Activated T-cell treated with anti-CD3 and anti-CD28 coated beads for 48 hours (primary cell): ENCODE results near the gene RPL18A.

Experiments used
- DNase-seq: peaks from one replicate; pipeline ENCODE4 v3.0.0-alpha.2; 2020; ENCODE audit warnings: low read depth

RPL18A gene

DNA sequence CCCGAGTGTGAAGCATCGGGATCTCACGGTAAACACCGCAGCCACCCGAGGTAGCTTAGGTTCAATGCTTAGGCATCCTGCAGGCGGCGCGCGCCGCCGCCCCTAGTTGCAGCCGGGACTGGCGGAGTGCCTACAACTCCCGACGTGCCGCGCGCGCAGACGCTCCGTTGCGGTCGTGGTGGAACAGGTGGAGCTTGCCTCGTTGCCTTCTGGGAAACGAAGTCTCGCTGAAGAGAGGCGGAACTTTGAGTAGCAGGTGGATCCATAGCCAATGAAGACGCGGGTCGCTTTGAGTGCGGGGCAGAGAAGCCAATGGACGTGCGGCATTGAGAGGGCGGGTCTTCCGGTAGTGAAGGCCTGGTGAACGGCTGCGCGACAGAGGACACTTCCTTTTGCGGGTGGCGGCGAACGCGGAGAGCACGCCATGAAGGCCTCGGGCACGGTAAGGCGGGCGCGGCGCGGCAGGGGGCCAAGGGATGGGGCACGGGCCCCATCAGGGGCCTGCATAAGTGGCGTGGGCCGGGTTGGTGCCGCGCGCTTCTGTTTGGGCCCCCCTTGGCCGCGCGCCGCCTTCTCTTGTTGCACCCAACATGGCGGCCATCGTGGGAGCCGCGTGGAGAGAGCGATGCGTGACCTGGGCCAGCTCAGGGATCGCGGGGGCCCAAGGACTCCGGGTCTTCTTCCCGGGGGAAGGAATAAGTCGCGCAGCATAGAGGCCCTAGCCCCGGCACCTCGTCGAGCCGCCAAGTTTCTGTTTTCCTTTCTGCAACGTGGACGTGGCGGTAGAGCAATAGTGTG is at the start of gene RPL18A:
Gene RPL18A, plus strand, starts transcription at position 378 of the 798 bp plus-strand sequence. Its CDS starts 47 bp downstream, at position 425.
- peak; percentile 98 for DNase-seq

GRCh38 chr19:17811103-17811502 is 48.6 kb upstream of the RPL18A start:
- no peak for DNase-seq

DNA sequence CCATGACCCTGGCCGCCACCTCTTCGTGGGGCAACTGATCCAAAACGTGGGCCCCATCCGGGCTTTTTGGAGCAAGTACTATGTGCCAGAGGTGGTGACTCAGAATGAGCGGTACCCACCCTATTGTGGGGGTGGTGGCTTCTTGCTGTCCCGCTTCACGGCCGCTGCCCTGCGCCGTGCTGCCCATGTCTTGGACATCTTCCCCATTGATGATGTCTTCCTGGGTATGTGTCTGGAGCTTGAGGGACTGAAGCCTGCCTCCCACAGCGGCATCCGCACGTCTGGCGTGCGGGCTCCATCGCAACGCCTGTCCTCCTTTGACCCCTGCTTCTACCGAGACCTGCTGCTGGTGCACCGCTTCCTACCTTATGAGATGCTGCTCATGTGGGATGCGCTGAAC is 48.0 kb upstream of the RPL18A start:
- DNase-seq, result no peak

DNA sequence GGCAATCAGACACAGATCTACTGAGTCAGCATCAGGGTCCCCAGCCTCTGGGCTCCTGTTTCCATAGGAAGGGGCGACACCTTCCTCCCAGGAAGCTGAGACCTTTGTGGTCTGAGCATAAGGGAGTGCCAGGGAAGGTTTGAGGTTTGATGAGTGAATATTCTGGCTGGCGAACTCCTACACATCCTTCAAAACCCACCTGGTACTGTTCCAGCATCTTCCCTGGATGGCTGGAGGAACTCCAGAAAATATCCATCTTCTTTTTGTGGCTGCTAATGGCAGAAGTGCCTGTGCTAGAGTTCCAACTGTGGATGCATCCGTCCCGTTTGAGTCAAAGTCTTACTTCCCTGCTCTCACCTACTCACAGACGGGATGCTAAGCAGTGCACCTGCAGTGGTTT is 47.6 kb upstream of the RPL18A start:
- DNase-seq, result no peak

GRCh38 chr19:17817668-17818363 is 41.9 kb upstream of the RPL18A start:
- no peak for DNase-seq

DNA sequence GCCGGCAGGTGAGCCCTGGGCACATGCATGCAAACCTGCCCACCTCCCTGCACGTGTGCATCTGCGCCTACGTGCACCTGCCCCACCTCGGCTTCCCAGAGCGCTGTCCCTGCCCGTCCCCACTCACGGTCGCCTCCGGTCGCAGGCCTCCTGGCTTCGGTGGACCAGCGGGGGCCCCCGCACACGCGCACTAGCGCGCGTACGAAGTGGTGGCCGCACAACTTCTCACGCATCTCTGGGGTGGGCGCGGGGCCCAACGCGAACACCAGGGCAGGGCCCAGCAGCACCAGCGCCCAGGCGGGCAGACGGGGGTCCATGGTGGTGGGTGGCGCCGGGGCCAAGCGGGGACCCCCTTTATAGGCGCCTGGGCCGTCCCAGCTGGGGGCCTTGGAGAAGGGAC is 38.5 kb upstream of the RPL18A start, which contains the start of gene INSL3:
Gene INSL3, minus strand, starts transcription at position 330 of the 400 bp plus-strand sequence. Its CDS starts 13 bp downstream, at position 317.
- no peak for DNase-seq

DNA sequence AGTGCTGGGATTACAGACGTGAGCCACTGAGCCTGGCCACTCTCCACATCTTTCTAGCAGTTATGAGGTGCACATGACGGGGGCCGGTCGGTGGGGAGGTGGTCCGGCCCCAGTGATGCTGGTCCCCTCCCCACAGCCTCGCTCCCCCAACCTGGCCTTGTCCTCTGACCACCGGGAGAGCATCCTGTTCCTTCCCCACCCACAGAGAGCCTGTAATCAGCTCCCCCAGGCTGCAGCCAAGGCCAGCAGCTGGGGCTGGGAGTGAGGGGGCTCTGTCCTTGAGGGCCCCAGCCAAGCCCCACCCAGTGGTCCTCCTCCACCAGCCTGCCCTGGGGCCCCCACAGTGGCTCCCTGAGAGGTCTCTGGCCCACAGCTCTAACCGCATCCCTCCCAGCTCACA is 35.4 kb upstream of the RPL18A start:
- DNase-seq, result no peak

- no peak for DNase-seq
Observed at GRCh38 chr19:17826508-17827056, 33.1 kb upstream of the RPL18A start.

DNA sequence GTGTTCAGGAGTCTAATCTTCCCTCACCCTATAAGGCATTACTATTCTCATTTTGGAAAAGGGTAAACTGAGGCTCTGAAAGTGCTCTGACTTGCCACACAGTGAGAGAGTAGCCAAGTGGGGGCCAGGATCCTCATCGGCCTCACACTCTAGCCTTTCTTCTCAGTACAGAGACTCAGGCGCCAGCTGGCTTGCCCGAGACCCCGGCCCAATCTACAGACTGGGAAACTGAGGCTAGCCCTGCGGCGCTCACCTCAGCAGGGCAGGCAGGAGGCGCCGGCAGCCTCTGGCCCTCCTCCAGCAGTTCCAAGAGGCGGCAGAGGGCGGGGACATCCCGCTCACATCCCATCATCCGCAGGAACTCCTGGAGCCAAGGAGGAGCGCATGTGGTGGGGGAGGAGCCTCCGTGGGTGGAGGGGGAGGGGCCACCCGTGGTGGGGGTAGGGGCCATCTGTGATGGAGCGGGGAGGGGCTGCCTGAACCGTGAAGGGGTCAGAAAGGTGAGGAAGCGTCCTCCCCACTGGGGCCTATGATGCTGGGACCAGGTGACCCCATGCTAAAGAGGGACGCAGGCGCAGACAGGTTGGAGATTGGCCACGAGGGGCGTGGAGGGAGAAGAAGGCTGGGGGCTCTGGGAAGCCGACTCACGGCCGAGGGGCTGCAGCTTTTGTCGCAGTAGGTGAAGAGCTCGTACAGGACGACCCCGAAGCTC is 29.7 kb upstream of the RPL18A start:
- no peak for DNase-seq

GRCh38 chr19:17830567-17831418 is 28.9 kb upstream of the RPL18A start:
- DNase-seq, result peak; percentile 63

GRCh38 chr19:17831419-17831888 is 28.3 kb upstream of the RPL18A start:
- DNase-seq, result no peak

GRCh38 chr19:17832443-17833208 is 27.1 kb upstream of the RPL18A start:
- DNase-seq, result no peak

DNA sequence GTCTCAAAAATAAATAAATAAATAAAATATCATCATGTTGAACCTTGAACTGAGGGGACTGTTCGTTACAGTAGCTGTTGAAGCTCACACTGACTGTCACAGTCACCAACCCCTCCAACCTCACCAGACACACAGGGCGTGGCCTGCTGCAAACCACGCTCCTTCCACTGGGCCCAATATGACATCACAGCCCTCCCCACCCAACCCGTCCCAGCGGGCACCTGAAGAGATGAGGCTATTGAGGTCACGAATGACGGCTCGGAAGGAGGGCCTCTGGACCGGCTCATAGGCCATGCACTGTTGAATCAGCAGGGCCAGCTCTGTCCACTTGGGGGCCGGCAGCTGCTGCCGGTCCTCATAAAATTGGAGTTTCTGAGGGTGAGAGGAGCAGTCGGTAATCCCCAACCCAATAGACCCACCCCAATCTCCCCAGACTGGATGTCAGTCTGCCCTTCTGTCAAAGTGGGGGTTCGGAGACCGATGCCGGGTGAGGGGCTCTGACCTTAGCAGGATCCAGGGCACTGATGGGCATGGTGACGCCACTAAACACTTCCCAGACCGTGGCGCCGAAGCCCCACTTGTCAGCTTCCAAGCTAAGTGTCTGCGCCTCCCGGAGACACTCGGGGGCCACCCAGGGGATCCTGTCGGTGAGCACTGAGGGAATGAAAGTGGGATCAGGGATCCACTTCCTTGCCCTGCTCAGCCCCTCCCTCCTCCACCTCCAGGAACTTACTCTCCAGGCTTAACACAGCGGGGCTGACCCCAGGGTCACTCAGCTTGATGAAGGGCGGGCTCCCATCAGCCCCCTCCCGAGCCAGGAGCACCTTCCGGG is 25.1 kb upstream of the RPL18A start:
- no peak for DNase-seq

DNA sequence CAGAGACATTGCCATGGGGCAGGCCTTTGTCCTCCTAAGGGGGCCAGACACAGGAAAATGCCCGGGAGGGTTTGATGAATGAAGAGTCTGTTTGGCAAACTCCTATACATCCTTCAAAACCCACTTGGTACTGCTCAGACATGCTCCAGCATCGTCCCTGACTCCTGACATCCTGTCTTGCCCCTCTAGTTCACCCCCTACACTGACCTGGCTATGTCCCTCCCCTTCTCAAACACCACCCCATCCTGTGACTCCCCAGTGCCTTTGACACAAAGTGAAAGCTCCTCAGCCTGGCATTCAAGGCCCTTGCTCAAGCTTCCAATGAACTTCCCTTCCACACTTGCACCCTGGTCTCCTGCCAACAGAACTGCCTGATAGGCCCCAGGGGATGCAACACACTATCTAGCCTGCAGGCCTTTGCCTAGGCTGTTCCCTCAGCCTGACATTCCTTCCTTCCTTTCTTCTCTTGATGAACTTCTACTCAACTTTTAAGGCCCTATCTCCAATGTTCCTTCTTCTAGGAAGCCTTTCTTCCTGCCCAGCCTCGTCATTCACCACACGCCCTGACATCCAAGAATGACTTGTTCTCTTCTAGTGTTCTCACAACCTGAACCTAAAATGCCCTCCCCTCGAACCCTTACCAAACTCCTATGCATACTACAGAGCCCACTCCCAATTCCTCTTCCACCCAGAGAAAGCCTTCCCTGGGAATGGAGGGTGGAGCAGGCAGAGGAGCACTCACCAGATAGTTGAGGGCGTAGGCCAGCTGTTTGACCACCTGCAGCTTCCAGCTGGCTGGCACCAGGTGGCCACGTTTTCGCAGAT is 24.3 kb upstream of the RPL18A start:
- no peak for DNase-seq

DNA sequence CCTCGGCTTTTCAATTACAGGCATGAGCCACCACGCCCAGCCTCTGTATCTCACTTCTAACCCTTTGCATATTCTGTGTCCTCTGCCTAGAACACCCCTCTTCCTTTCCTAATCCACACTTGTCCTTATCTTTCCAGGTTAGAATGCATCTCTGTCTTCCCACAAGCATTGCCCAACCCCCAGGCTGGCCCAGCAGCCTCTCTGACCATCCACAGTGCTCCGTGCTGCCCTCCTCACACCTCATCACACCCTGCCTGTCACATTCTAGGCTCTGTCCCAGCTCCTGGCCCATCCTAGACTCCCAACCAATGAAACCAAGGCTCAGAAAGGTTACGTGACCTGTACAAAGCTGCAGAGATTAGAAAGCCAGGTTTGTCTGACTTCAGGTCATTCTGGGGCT is 23.2 kb upstream of the RPL18A start:
- no peak for DNase-seq

DNA sequence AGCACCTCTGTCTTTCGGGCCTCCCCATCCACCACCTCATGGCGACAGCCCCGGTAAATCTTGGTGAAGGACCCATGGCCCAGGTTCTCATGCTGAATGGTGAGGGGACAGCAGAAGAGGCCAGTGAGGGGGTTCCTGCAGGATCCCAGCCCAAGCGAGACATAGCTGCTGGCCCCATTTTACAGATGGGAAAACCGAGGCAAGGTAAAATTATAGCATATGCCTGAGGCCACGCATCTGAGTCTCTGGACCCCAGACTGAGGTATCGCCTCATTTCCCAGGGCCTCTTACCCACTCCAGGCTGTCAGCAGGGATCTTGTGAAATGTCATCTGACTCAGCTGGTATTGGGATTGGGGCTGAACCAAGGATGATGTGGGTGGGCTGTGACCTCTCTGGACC is 21.7 kb upstream of the RPL18A start:
- DNase-seq, result no peak

DNA sequence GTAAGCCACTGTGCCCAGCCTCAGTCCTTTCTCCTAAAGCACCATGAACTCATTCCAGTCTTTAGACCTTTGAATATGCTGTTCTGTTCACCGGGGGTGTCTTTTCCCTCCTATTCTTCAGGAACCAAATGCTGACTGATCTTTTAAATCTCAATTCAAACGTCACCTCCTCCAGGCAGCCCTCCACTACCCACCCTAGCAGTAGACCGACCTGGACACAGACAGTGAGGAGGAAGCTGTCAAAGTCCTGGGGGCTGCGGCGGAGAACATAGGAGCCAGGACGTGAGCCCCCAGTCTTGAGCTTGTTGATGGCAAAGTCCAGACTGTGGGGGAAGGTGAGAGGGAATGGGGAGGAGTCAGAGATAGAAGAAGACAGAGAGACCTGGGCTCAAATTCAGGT is 19.7 kb upstream of the RPL18A start:
- DNase-seq, result no peak

DNA sequence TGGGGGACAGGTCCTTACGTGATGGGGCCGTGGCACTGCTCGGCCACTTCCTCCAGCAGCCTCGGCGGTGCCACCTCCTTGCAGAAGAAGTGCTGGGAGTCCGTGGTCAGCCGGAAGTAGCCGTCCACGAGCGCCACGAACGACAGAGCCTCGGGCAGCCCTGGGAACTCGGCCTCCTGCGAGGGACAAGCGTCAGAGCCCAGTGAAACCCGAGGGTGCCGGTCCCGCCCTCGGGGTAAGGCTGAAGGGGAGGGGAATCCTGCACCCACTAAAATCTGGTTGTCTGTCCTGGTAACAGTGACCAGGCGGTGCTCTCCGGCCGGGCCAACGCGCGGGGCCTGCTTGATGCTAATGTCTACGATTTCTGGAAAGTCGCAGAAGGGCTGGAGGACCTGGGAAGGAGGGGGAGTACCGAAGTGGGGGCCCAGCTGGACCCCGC is 18.3 kb upstream of the RPL18A start:
- DNase-seq, result no peak
